Measurements from ENCODE around the gene SERPINB13. TPM values are rescaled to one million over a fixed set of nuclear protein-coding genes. Genes with fewer than 3 reads are reported as not detected.

The SERPINB13 gene, protein sequence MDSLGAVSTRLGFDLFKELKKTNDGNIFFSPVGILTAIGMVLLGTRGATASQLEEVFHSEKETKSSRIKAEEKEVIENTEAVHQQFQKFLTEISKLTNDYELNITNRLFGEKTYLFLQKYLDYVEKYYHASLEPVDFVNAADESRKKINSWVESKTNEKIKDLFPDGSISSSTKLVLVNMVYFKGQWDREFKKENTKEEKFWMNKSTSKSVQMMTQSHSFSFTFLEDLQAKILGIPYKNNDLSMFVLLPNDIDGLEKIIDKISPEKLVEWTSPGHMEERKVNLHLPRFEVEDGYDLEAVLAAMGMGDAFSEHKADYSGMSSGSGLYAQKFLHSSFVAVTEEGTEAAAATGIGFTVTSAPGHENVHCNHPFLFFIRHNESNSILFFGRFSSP
- total RNA-seq = not detected in 2 replicates

- no peak for DNase-seq (ENCODE audit: low read depth in 2 of 2)
These were observed at the start of gene SERPINB13 for GRCh38 chr18:63586966-63587365. SERPINB13 (plus strand) TSS chr18:63587343; CDS start chr18:63588668, 1,325 bp downstream.

- no peak for DNase-seq (ENCODE audit: low read depth in 2 of 2)
These were observed 47.1 kb upstream of the SERPINB13 start for GRCh38 chr18:63539904-63540510.

DNA sequence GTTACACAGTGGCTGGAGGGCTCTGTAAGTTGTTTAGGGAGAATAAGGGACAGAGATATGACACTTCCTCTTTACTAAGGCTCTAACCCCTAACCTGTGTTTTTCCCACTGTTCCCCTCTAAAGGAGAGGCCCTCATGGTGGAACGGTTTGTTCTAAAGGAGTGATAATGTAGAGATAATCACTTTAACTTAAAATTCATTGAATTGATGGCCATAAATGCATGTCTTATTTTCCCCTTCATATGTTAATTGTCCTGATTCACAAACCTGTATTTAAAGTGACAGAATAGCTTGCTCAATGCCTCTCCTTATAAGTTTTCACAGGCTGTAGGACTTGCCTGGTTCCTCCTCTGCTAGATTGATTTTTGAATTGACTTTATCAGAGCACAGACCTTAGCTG is 45.1 kb upstream of the SERPINB13 start, which contains the start of gene SERPINB12:
TSS of gene SERPINB12 (plus strand) at position 301 of the 400 bp plus-strand sequence. CDS start 13,791 bp downstream, outside the sequence.
- no peak for DNase-seq (ENCODE audit: low read depth in 2 of 2)

- DNase-seq (ENCODE audit: low read depth in 2 of 2) = no peak
These were observed 43.1 kb upstream of the SERPINB13 start for GRCh38 chr18:63544017-63544416.

DNA sequence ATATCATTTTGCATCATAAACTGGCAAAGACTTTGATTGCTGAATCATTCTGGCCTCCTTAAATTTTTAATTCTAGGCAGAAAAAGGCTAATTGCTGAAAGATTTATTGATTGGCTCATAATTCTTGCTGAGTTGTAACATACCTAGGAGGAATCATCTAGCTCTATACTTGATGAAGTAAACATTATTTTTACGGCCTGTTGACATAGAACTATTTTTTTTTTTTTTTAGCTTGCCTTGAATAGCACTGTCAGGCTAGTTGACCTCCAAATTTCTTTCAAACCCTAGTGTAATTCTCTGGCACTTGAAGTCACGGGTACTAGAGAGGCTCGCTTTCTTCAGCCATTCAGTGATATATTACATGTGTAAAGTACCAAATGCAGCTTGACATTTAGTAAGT is 42.1 kb upstream of the SERPINB13 start:
- DNase-seq (ENCODE audit: low read depth in 2 of 2) = no peak

- no peak for DNase-seq (ENCODE audit: low read depth in 2 of 2)
These were observed 37.1 kb upstream of the SERPINB13 start for GRCh38 chr18:63550068-63550467.

GRCh38 chr18:63551769-63552168 is 35.4 kb upstream of the SERPINB13 start:
- DNase-seq (ENCODE audit: low read depth in 2 of 2) = no peak

DNA sequence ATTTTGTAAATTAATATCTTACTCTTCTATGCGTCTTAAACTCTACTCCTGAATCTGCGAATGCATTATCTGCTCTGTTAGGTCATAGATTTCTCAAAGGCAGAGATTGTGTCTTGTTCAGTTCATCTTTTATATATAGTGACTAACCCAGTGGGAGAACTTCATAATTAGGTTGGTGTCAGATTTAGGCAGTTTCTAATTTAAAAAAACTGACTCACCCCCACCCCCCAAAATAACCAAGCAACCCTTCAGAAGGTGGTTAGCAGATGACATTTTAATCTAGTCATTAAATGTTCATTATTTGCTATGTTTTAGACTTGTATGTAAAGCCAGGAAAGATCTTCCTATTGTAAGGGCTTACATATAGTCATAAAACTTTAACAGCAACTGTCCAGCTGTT is 34.6 kb upstream of the SERPINB13 start:
- DNase-seq (ENCODE audit: low read depth in 2 of 2) = no peak

GRCh38 chr18:63553081-63553480 is 34.1 kb upstream of the SERPINB13 start:
- peak in 1 of 2 donors; percentile 5 for DNase-seq (ENCODE audit: low read depth in 2 of 2)

- DNase-seq (ENCODE audit: low read depth in 2 of 2) = no peak
These were observed 27.3 kb upstream of the SERPINB13 start for GRCh38 chr18:63559567-63560491.

DNA sequence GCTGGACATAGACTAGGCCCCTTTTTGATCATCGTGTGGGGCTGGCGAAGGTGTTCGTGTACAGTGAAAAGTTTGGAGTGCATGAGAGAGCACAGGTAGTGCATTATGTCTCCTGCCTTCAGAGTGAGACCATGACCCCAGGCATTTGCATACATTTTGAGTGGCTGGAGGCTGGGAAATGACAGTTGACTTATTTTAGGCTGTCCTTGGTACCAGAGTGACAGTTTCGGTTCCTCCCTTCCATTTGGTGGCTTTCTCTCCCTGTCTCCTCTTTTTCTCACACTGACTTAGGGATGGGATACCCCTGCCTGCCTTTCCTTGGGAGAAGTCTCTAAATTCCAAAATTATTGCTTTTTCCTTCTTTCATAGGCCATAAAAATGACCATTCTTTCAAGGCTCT is 24.9 kb upstream of the SERPINB13 start:
- DNase-seq (ENCODE audit: low read depth in 2 of 2) = no peak

DNA sequence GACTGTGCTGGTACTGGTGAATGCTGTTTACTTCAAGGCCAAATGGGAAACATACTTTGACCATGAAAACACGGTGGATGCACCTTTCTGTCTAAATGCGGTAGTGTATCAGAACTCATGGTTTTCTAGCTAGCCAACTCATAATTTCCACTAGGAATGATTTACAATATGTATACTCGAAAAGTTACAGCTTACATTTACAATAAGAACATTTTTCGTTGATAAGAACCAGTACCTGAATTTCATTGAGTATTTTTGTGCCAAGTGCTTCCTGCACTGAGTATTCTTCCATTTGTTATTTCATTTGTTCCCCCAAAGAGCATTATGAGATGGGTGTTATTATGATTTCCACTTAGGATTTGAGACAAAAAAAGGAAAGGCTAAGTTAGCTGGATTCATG is 23.1 kb upstream of the SERPINB13 start:
- DNase-seq (ENCODE audit: low read depth in 2 of 2) = no peak

- DNase-seq (ENCODE audit: low read depth in 2 of 2) = no peak
These were observed 22.6 kb upstream of the SERPINB13 start for GRCh38 chr18:63564561-63564960.

DNA sequence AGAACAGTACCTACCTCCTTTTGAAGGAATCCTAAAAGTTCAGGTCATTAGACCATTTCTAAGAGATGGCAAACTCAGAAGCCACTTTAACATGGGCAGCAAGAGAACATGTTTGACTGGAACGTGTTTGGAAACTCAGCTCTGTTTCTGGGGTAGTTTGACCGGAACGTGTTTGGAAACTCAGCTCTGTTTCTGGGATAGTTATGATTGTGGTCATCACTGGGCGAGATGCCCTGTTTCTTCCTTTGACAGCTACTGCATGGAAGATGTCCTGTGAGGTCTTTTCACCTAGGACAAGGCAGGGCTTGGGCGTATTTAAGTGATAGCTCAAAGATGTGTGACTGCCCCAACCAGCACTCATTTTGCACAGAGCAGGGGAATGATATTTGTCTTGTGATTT is 19.9 kb upstream of the SERPINB13 start:
- DNase-seq (ENCODE audit: low read depth in 2 of 2) = no peak

GRCh38 chr18:63567825-63568224 is 19.3 kb upstream of the SERPINB13 start:
- no peak for DNase-seq (ENCODE audit: low read depth in 2 of 2)

GRCh38 chr18:63570721-63571120 is 16.4 kb upstream of the SERPINB13 start:
- no peak for DNase-seq (ENCODE audit: low read depth in 2 of 2)

- no peak for DNase-seq (ENCODE audit: low read depth in 2 of 2)
These were observed 11.5 kb upstream of the SERPINB13 start for GRCh38 chr18:63575681-63576080.

GRCh38 chr18:63578357-63578958 is 8.7 kb upstream of the SERPINB13 start:
- peak; percentile 33 to 46 for DNase-seq (ENCODE audit: low read depth in 2 of 2)

- no peak for DNase-seq (ENCODE audit: low read depth in 2 of 2)
These were observed 7.5 kb upstream of the SERPINB13 start for GRCh38 chr18:63579616-63580015.

DNA sequence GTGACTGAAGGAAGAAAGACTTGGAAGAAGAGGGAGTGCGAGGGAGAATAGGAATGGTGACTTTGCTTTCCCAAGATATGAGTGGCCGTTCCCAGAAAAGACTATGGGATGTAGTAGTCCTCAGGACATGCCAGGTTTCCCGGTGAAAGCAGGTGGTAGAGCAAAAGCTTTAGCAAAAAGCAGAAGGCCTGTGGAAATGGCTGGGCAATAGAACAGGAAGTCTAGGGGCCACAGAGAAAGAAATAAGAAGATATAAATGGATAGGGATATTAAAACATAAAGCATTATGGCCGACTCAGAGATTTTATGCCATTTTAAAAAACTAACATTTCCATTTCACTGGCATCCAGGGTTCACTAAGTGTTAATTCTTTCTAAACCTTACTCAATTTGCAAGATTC is 1.2 kb upstream of the SERPINB13 start:
- no peak for DNase-seq (ENCODE audit: low read depth in 2 of 2)

GRCh38 chr18:63586431-63586830 is 712 bp upstream of the SERPINB13 start:
- DNase-seq (ENCODE audit: low read depth in 2 of 2) = no peak

Data from lung microvascular endothelial cell (primary cell).